ENCODE measurements around the gene ABHD12. TPM values are rescaled to one million over a fixed set of nuclear protein-coding genes. Genes with fewer than 3 reads are reported as not detected.
"Not testable (repeated sequence)": the region's sequence is repeated elsewhere in the genome, so short reads cannot be mapped to it uniquely, and the experiment has no call there.

The ABHD12 gene
- polyA plus RNA-seq, 3 donors, result 40.0 to 49.7 (median 47.9) TPM

DNA sequence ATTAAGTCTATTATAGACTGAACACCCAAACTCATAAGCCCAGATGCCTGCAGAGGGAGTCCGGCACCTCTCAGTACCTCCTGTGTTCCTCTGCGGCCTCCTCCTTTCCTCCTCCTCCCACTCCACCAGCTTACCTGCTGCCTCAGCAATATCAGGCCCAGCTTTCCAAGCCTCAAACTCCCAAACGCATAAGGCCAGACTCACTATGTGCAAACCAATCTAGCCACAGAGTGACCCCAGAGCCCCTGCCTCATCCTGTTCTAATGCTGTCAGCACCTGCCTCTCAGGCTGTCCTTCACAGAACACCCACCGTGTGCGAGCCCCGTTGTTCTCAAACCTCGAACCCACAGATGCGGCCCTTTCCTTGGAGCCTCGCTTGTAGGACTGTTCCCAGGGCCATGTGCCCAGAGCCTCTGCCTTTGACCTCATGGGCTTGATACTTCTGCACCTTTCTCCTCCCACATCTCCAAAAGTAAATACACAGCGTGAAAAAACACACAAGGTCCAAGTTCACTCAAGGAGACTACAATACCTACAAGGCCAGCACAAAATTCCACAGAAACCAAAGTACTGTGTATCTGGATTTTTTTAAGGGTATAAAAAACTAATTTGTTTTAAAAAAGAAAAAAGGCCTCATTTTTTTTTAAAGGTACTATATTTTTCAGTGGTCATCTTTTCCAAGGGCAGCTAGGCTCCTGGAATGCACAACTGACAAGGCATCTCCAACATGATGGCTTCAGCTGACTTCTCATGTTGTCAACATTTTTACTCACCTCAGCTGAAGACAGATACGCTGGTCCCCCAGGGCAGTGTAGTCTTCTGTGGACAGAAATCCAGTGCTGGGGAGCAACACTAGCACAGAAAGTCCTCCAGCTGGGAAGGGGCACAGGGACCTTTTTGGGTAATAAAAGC is 52.3 kb downstream of the ABHD12 start:
- DNase-seq (ENCODE audit: extremely low read depth in 1 of 11, low read depth in 9 of 11, low spot score in 4 of 11), result no peak

DNA sequence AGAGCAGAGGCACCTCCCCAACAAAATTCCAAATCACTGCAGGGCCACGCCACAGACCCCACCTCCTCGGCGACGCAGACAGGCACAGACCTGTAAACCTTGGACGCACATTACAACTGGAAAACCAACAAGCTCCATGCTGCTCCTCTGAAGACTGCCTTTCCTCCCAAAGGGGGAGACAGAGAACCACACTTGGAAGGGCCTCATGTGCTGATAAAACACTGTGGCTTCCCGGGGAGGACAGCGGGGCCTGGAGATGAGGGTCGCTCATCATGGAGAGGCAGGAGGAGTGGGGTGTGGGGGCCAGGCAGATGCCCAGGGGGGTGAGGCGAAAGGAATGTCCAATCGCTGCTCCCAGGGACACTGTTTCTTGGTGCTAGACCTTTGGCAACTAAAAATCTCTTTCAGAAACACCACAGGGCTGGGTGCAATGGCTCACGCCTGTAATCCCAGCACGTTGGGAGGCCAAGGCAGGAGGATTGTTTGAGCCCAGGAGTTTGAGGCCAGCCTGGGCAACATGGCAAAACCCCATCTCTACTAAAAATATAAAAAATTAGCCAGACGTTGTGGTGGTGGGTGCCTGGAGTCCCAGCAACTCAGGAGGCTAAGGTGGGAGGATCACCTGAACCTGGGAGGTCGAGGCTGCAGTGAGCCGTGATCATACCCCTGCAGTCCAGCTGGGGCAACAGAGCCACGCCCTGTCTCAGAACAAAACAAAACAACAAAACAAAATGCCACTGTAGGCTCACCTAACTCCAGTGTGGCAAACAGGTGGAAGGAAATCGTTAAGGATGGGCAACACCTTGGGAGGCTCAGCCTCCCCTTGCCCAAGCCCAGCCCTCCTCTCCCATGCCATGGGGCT is 53.8 kb downstream of the ABHD12 start:
- DNase-seq (ENCODE audit: extremely low read depth in 1 of 11, low read depth in 9 of 11, low spot score in 4 of 11), result no peak

DNA sequence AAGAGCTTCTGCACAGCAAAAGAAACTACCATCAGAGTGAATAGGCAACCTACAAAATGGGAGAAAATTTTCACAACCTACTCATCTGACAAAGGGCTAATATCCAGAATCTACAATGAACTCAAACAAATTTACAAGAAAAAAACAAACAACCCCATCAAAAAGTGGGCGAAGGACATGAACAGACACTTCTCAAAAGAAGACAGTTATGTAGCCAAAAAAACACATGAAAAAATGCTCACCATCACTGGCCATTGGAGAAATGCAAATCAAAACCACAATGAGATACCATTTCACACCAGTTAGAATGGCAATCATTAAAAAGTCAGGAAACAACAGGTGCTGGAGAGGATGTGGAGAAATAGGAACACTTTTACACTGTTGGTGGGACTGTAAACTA is 55.7 kb downstream of the ABHD12 start:
- DNase-seq (ENCODE audit: extremely low read depth in 1 of 11, low read depth in 9 of 11, low spot score in 4 of 11), result not testable (repeated sequence)

DNA sequence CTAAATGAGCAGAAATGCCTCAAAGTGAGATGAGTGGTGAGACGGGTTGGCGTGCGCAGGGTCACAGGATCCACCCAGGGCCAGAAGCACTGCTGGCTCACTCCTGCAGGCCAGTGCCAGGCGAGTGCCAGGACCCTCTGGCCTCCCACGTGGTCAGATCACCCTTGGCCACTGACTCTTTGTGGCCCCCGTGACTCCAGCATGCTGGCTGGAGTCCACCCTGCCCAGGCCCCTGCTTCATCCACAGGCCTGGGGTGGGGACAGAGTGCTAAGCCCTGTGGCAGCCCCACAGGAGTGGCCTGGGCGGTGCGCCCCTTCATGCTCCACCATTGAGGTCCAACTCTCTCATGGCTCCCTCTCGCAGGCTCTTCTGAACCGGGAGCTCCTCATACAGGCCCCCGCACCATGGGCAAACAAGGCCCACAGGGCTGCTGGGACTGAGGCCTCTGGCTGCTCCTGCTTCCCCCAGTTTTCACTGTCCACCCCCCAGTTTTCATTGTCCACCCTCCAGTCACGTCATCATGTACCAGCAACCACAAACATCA is 61.6 kb downstream of the ABHD12 start:
- no peak for DNase-seq (ENCODE audit: extremely low read depth in 1 of 11, low read depth in 9 of 11, low spot score in 4 of 11)

DNA sequence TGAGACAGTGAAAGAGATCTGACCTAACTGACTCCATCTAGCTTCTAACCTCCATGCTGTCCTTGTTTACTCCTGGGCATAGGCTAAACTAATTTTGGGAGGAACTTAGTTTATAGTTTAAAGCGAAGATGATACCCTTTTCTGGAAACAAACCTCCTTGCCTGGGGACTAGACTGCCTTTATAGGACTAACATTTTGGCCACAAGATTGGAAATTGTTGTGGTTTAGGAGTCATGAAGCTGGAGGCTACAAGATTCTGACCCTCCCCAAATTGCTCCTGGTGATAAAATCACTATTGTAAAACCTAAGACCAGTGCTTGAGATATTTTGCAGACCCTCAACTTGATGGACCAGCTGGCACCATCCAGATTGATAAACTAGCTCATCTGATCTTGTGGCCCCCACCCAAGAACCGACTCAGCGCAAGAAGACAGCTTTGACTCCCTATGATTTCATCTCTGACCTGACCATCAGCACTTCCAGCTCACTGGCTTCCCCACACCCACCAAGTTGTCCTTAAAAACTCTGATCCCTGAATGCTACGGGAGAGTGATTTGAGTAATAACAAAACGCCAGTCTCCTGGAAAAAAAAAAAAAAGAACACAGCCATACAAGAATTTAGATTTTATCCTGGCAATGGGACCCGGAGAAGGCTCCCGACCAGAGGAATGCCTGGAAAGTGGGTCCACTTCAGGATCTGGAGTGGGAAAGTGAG is 63.0 kb downstream of the ABHD12 start:
- no peak for DNase-seq (ENCODE audit: extremely low read depth in 1 of 11, low read depth in 9 of 11, low spot score in 4 of 11)

DNA sequence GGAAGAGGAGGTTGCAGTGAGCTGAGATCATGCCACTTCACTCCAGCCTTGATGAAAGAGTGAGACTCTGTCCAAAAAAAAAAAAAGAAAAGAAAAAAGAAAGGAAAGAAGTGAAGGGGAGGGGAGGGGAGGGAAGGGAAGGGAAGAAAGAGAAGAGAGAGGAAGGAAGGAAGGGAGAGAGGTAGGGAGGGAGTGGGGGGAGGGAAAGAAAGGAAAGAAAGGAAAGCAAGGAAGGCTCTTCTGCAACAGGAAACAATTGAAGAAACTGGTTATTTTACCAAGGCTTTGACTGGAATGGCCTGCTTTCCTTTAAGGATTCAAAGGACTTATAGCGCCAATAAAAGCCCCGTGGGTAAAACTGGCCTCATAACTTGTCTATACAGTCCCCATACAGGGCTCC is 64.6 kb downstream of the ABHD12 start:
- DNase-seq (ENCODE audit: extremely low read depth in 1 of 11, low read depth in 9 of 11, low spot score in 4 of 11), result no peak

DNA sequence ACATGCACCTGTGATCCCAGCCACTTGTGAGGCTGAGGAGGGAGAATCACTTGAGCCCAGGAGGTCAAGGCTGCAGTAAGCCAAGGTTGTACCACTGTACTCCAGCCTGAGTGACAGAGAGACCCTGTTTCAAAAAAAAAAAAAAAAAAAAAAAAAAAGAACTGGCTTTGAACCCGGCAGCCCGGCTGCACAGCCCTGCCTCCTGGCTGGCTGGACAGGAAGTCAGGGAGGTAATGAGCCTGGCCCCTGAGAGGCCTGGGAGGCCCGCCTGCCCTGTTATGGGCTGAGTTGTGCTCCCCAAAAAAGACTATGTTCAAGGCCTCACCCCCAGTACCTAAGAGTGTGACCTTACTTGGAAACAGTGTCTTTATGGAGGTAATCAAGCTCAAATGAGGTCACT is 65.6 kb downstream of the ABHD12 start:
- no peak for DNase-seq (ENCODE audit: extremely low read depth in 1 of 11, low read depth in 9 of 11, low spot score in 4 of 11)

DNA sequence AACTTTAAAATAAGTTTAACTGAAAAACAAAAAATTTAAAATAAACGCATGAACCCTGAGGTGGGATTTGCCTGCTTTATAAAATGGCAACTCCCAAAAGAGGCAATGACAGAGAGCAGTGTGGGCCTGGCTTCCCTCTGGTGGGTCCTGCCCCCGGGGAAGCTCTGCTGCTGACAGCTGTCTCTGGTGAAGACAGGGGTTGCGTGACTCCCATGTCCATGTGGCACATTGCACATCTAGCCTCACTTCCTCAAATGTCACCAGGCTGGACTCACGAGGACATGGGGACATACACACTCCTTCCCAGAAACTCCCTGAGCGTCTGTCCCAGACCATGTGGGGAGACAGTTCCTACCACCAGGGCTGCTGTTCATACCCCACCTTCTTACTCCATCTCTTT is 66.2 kb downstream of the ABHD12 start:
- DNase-seq (ENCODE audit: extremely low read depth in 1 of 11, low read depth in 9 of 11, low spot score in 4 of 11), result no peak

DNA sequence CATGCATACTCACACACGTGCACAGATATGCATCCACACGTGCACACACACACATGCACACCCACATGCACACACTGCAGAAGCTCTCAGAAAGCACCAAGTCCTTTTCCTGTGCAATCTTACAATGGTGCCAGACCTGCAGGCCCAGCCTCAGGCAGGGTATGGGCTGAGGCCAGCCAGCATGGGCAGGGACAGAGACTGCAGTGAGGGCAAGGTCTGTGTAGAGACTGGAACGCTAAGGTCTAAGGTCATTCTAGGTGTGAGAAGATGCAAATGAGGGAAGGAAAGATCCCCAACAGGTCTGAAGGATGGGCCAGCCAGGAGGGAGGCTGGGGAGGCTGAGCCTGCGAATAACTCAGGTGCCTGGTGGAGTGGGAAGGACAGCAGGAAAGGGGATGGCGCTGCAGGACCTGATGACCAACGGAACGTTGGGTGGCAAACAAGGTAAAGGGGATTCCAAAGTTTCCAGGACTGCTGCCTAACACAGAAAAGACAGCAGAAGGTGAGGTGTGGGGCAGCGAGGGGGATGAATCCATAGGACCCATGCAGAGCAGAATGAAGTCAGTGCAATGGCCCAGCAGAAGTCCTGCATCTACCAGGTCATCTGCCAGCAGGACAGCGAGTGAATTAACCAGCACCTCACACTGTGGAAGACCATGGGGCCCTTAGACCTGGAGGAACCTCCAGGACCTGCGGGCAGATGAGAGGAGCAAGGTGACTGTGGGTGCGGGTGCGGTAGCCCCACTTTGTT is 67.0 kb downstream of the ABHD12 start:
- no peak for DNase-seq (ENCODE audit: extremely low read depth in 1 of 11, low read depth in 9 of 11, low spot score in 4 of 11)

DNA sequence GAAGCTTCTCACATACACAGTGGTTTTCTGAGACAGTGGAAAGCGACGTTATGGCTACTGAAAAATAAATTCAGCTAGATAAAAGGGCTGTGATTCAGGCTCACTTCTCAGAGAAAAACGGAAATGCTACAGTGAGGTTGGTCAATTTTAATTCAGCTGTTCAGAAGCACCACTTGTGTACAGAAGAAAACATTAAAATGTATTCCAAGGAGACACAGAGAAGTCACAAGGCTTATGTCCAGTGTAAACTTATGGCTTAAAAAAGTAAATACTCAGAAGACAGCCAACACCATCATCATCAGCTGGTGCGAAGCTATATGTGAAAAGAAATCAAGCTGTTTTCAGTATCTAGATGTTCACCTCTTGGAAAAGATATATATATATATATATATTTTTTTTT is 68.6 kb downstream of the ABHD12 start:
- no peak for DNase-seq (ENCODE audit: extremely low read depth in 1 of 11, low read depth in 9 of 11, low spot score in 4 of 11)

DNA sequence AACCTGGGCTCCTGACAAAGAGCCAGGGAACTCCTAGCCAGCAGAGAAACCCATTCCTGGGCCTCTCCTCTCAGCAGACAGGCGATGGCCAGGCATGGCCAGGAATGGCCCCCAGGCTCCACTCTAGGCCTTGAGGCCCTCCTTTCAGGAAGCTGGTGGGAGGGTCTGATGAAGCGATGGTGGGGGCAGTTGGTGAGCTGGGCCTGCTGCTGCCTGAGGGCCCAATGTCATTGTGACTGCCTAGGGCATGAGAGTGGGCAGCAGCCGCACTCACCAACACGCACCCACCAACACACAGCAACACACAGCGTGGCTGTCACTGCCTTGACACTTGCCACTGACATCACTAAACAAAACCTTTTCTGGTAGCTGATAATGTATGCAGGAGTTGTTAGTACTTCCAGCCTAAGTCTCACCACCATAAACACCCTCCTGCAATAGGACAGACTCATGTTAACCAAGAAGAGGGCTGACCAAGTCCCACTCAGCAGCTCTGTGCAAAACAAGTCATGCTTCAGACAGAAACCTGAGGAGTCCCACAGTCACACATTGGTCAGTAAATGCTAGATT is 69.3 kb downstream of the ABHD12 start:
- DNase-seq (ENCODE audit: extremely low read depth in 1 of 11, low read depth in 9 of 11, low spot score in 4 of 11), result no peak

DNA sequence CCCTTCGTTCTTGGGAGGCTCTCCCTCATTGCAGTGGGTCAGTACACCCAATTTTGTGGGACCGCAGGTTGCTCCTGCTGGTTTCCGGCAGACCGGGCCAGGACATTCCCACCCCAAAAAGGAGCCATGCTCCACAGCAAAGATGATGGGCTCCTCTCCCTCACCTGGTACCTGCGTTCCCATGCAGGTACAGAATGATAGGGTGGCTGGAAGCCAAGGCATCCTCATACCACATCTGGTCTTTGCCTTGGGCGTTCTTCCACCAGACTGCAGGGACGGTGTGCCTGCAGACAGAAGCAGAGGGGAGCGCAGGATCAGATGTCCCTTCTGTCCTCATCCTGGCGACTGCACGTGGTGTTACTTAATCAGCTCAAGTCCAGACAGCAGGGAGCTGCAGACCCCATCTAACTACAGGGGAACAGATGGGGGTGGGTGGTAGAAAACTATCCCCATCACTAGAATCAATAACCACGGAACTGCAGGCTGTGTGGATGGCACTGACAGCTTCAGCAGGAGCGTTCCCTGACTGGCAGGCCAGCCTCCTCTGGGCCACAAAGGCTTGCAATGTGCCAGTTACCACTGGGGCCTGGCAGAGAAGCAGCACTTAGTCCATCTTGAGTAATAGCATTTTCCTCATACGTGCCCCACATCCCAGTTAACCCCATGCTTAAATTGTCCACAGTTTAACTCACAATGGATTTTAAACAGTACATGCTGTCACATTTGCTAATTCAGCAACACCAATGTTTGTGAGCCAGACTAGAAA is 70.4 kb downstream of the ABHD12 start:
- no peak for DNase-seq (ENCODE audit: extremely low read depth in 1 of 11, low read depth in 9 of 11, low spot score in 4 of 11)

DNA sequence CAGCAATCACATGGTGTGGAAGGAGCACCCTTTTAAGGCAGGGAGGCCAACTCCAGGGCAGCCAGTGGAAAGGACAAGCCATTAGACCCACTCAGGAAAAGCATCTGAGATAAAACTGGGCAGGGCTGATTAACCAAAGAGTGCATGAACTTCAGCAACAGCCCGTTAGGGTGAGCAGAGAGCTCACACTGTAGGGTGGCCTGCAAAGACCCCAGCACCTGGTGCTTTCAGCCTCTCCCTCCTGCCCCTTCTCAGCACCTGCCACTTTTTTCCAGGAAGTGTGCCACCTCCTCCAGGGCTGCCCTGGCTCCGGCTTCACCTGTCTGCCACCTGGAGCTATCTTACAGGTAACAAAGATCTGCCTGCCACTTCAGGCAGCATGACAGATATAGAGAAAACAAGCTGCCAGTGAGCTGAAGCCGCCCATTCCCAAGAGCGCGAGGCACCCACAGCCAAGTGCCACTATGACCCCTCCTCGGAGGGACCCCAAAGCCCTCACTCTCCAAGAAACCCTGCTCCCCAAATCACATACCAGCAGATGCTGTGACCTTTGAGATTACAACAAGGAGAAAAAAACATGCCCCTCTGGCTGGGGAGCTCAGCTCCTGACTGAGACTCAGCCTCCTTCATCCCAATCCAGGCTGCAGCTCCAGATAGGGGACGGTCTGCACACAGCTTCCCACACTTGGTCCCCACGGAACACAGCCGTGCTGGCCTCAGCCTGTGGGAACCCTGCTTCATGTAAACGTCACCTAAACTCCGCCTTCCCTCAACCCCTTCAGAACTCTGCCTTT is 71.2 kb downstream of the ABHD12 start:
- no peak for DNase-seq (ENCODE audit: extremely low read depth in 1 of 11, low read depth in 9 of 11, low spot score in 4 of 11)

DNA sequence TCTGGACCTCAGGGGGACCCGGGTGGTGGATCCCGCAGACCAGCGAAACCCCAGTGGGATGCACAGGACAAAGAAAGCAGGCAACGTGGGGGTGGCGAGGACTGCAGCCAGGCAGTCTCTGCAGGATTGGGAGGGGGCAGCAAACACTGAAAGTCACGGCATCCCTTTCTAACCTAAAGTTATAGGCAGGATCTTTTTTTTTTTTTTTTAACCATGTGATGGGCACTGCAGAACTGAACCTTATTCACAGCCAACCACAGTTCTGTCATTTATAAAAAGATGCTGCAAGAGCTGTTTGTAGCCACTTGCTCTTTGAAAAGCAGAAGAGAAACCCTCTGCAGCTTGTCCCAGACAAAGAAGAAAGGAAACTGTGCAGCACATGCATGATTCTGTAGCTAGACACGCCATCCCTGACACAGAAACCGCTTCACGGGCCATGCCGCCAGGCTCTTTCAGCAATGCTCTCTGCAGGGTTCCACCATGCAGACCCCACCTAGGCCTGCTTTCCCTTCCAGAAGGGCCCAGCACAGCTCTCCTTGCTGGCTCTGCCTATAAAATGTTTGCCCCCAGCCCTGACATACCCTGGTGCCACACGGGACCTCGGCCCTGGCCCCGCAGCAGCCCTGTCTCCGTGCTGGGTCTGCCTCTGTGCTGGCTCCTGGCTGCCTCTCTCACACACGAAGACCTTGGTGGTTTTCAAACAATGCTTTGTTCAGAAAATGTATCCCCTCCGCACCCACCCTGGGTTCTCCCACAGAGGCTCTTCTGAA is 72.0 kb downstream of the ABHD12 start:
- no peak for DNase-seq (ENCODE audit: extremely low read depth in 1 of 11, low read depth in 9 of 11, low spot score in 4 of 11)

DNA sequence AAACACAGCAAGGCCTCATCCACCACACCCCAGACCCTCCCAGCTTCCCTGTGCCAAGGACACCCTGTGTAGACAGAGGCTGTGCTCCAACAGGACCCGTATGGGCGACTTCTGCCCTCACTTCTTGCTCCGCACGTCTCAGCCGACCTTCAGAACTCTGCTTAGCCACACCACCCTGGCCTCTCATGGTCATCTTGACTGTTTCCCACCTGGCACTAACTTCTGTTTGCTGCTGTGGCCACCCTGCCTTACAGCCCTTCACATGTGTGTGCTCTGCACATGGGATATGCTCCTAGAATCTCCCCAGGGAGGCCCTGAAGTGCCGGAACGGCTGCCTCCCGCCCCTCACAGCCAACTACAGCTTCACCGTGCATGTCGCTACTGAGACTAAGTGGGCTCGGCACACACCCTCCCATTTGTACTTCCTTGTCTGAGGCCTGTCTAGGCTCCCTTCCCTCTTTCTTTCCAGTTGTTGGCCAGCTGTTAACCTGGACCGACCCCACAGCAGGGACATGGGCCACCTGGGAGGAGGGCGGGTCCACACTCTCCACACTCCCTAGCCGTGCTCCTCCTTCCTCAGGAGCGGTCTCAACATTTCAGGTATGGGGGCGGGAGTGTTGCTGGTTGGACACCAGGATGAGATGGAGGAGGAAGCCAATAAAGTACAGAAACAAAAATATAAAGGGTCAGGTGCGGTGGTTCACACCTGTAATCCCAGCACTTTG is 73.1 kb downstream of the ABHD12 start:
- DNase-seq (ENCODE audit: extremely low read depth in 1 of 11, low read depth in 9 of 11, low spot score in 4 of 11), result no peak
